ENCODE data around the gene RAPGEF6.

GRCh38 chr5:131532031-131532640 lies 102.9 kb downstream of the RAPGEF6 start:
- TF ChIP-seq POLR2AphosphoS5 (IDR thresholded peaks at IDR 0.05; ENCODE audit: borderline replicate concordance, low read depth, low read length) = no peak
- no peak for TF ChIP-seq EZH2 (IDR thresholded peaks at IDR 0.05)

All from SK-N-MC (cell line).